Liver (tissue), 9 donors: ENCODE results near the gene TFB2M. TPM values are rescaled to one million over a fixed set of nuclear protein-coding genes. Genes with fewer than 3 reads are reported as not detected.

Source experiments
- DNase-seq: peaks from one replicate; pipeline ENCODE4 v3.0.0-alpha.2; 2017; ENCODE audit warnings: low spot score
- H3K27ac ChIP-seq, 2 donors: one replicate each; pipeline ENCODE4 v1.7.0; 2013; ENCODE audit warnings: inconsistent platforms in 2 of 2, low read length in 2 of 2, control low read depth in 1 of 2, low read depth in 1 of 2, mild to moderate bottlenecking in 1 of 2
- H3K27me3 ChIP-seq, 4 donors: one replicate each; pipeline versions ENCODE4 v1.6.1 to v1.7.0; 2013; ENCODE audit warnings: low read length in 3 of 4, inconsistent platforms in 1 of 4, mild to moderate bottlenecking in 1 of 4, moderate library complexity in 1 of 4; ENCODE audit not compliant: control insufficient read depth in 4 of 4, insufficient read depth in 4 of 4
- H3K36me3 ChIP-seq, 4 donors: one replicate each; pipeline versions ENCODE4 v1.6.1 to v1.7.0; 2013; ENCODE audit warnings: low read length in 3 of 4, mild to moderate bottlenecking in 3 of 4, low read depth in 1 of 4, moderate library complexity in 1 of 4; ENCODE audit not compliant: control insufficient read depth in 4 of 4, insufficient read depth in 3 of 4
- H3K4me1 ChIP-seq, 4 donors: one replicate each; pipeline versions ENCODE4 v1.6.1 to v1.7.0; 2013; ENCODE audit warnings: low read length in 3 of 4, mild to moderate bottlenecking in 3 of 4, moderate library complexity in 1 of 4; ENCODE audit not compliant: control insufficient read depth in 4 of 4, insufficient read depth in 4 of 4
- H3K4me3 ChIP-seq, 3 donors: one replicate each; pipeline versions ENCODE4 v1.6.1 to v1.7.0; 2013; ENCODE audit warnings: low read length in 3 of 3, control low read depth in 1 of 3, low read depth in 1 of 3, mild to moderate bottlenecking in 1 of 3
- H3K9ac ChIP-seq, 2 donors: one replicate each; pipeline ENCODE4 v1.7.0; 2013; ENCODE audit warnings: low read length in 2 of 2, mild to moderate bottlenecking in 2 of 2, moderate library complexity in 2 of 2, control low read depth in 1 of 2, low read depth in 1 of 2
- H3K9me3 ChIP-seq, 4 donors: one replicate each; pipeline versions ENCODE4 v1.6.1 to v1.7.0; 2013; ENCODE audit warnings: low read length in 3 of 4; ENCODE audit not compliant: control insufficient read depth in 4 of 4
- EGR1 ChIP-seq, 2 donors: IDR thresholded peaks; 2 replicates each; pipeline ENCODE4 v1.6.1; 2016 to 2018; ENCODE audit warnings: antibody characterized with exemption in 2 of 2, low read depth in 2 of 2
- FOXA1 ChIP-seq: IDR thresholded peaks from 2 replicates; pipeline ENCODE4 v1.6.1; 2016; ENCODE audit warnings: antibody characterized with exemption
- HNF4A ChIP-seq, 2 donors: conservative IDR thresholded peaks; 2 replicates each; pipeline ENCODE4 v1.6.1; 2016; ENCODE audit warnings: antibody characterized with exemption in 2 of 2, mild to moderate bottlenecking in 2 of 2
- JUND ChIP-seq, 2 donors: IDR thresholded peaks; 2 replicates each; pipeline ENCODE4 v1.6.1; 2016; ENCODE audit warnings: antibody characterized with exemption in 2 of 2
- NR2F2 ChIP-seq: IDR thresholded peaks from 2 replicates; pipeline ENCODE4 v1.6.1; 2016; ENCODE audit warnings: antibody characterized with exemption
- RAD21 ChIP-seq, 2 donors: IDR thresholded peaks; 2 replicates each; pipeline ENCODE4 v1.6.1; 2016; ENCODE audit warnings: antibody characterized with exemption in 2 of 2, mild to moderate bottlenecking in 2 of 2
- RXRA ChIP-seq, 2 donors: IDR thresholded peaks; 2 replicates each; pipeline ENCODE4 v1.6.1; 2017 to 2018; ENCODE audit warnings: antibody characterized with exemption in 2 of 2, mild to moderate bottlenecking in 1 of 2
- SP1 ChIP-seq: IDR thresholded peaks from 2 replicates; pipeline ENCODE4 v1.6.1; 2018; ENCODE audit warnings: antibody characterized with exemption, mild to moderate bottlenecking
- TAF1 ChIP-seq: conservative IDR thresholded peaks from 2 replicates; pipeline ENCODE4 v1.6.1; 2016; ENCODE audit warnings: antibody characterized with exemption, mild to moderate bottlenecking
- YY1 ChIP-seq: IDR thresholded peaks from 2 replicates; pipeline ENCODE4 v1.6.1; 2016; ENCODE audit warnings: antibody characterized with exemption, mild to moderate bottlenecking
- WGBS: extraction: QIAGEN DNeasy Blood & Tissue Kit; methylation state at CpG from one replicate; pipeline ENCODE4 v1.1.7; 2013; 5-methylcytosine and 5-hydroxymethylcytosine counted together
- polyA plus RNA-seq, 2 donors: library from polyadenylated mRNA; stranded (reverse) in 1 of 2; unstranded in 1 of 2; fragments of 200-250 nt in 1 of 2; fragments of >200 nt in 1 of 2; fragmentation: Nextera tagmentation in 1 of 2; extraction: Ambion mirVana in 1 of 2; gene quantifications; one replicate each; pipeline versions ENCODE4 v1.2.1 to v1.2.3, GENCODE V29; 2013 to 2015
- total RNA-seq, 2 donors: library from RNA; depleted of rRNA; stranded (reverse); fragments of >200 nt; gene quantifications; one replicate each; pipeline ENCODE4 v1.2.3, GENCODE V29; 2014
- TF ChIP-seq, protein P1 (sequence below): IDR thresholded peaks from 2 replicates; pipeline ENCODE4 v1.6.1; 2016; ENCODE audit warnings: antibody characterized with exemption, mild to moderate bottlenecking
- TF ChIP-seq, protein P2 (sequence below): IDR thresholded peaks from 2 replicates; pipeline ENCODE4 v1.6.1; 2016; ENCODE audit warnings: antibody characterized with exemption
- donor health status: healthy.
- donor health status: healthy.
- donor health status: healthy.
- donor health status: healthy.
- donor health status: healthy.

The TFB2M gene
- total and polyA plus RNA-seq, 4 donors = 15.0 to 26.4 (median 23.5) TPM

DNA sequence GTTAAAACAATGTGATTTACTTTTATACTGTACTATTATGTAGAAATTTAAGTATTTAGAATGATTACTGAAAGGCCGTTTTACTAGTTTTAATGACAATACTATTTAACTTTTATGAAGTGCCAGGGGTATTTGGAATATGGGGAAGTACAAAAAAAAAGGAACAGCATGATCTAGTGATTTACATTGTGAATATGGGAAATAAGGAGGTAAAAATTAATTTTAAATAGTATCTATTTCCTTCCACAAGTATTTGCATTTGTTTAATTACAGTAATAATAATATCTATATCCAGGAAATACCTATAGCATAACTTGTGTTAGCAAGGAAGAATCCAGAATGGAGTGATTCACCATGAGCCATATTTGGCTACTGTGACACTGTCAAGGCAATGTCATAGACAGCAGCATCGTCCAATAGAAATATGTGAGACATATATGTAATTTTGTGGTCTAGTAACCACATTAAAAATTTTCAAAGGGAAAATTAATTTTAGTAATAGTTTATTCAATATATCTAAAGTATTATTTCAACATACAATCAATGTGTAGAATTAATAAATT is 22.2 kb upstream of the TFB2M start:
- Histone ChIP-seq H3K27ac (no peak overlapping the region), H3K4me3 (no peak overlapping the region), H3K9me3 (no peaks in the 10 kb centered on the region), H3K9ac (peak overlapping the region in 1 of 2 donors; percentile 63), H3K27me3 (no peaks in the 10 kb centered on the region), H3K4me1 (peaks cover 9 to 34% (median 24%) of the 10 kb centered on the region in 4 donors), H3K36me3 (peaks cover 0 to 4% (median 1%) of the 10 kb centered on the region in 4 donors)
- no peak for DNase-seq
- no peak for TF ChIP-seq JUND (IDR thresholded peaks at IDR 0.05)
- TF ChIP-seq, protein P1, sequence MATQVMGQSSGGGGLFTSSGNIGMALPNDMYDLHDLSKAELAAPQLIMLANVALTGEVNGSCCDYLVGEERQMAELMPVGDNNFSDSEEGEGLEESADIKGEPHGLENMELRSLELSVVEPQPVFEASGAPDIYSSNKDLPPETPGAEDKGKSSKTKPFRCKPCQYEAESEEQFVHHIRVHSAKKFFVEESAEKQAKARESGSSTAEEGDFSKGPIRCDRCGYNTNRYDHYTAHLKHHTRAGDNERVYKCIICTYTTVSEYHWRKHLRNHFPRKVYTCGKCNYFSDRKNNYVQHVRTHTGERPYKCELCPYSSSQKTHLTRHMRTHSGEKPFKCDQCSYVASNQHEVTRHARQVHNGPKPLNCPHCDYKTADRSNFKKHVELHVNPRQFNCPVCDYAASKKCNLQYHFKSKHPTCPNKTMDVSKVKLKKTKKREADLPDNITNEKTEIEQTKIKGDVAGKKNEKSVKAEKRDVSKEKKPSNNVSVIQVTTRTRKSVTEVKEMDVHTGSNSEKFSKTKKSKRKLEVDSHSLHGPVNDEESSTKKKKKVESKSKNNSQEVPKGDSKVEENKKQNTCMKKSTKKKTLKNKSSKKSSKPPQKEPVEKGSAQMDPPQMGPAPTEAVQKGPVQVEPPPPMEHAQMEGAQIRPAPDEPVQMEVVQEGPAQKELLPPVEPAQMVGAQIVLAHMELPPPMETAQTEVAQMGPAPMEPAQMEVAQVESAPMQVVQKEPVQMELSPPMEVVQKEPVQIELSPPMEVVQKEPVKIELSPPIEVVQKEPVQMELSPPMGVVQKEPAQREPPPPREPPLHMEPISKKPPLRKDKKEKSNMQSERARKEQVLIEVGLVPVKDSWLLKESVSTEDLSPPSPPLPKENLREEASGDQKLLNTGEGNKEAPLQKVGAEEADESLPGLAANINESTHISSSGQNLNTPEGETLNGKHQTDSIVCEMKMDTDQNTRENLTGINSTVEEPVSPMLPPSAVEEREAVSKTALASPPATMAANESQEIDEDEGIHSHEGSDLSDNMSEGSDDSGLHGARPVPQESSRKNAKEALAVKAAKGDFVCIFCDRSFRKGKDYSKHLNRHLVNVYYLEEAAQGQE = no peak
- TF ChIP-seq RXRA (IDR thresholded peaks at IDR 0.05) = no peak
- WGBS = 75% methylated on average over 2 of the region's 2 CpGs

DNA sequence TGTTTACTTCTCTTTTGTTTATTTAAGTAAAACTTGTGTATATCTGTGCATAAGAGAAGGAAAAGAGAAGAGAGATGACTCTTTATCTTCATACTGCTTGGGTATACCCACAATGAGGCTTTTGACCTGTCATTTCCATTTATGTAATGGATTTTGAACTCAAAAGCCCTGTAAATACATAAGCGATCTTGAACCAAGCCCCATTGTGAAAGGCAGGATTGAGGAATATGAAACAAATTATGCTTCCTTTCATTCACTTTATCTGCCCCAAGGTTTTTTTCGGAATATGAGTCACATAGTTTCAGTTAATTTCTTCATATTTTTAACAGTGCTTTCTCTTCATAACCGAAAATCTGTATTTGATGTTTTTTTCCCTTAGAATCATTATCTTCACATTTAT is 21.5 kb upstream of the TFB2M start:
- H3K36me3 ChIP-seq = peaks cover 0 to 4% (median 1%) of the 10 kb centered on the region in 4 donors
- H3K9ac ChIP-seq = no peak overlapping the region
- WGBS = 47% methylated on average over 3 of the region's 3 CpGs
- no peak for TF ChIP-seq EGR1 (IDR thresholded peaks at IDR 0.05; ENCODE audit: low read depth in 2 of 2)
- no peak for TF ChIP-seq SP1
- TF ChIP-seq, protein P2, sequence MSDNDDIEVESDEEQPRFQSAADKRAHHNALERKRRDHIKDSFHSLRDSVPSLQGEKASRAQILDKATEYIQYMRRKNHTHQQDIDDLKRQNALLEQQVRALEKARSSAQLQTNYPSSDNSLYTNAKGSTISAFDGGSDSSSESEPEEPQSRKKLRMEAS = no peak
- no peak for TF ChIP-seq YY1
- TF ChIP-seq RXRA (IDR thresholded peaks at IDR 0.05) = peak; percentile 16 to 39
- peak; percentile 10 for TF ChIP-seq NR2F2
- TF ChIP-seq, protein P1 = no peak
- TF ChIP-seq HNF4A (conservative IDR thresholded peaks at IDR 0.05) = peak in 1 of 2 donors; percentile 14
- no peak for TF ChIP-seq RAD21 (IDR thresholded peaks at IDR 0.05)
- TF ChIP-seq FOXA1 = no peak
- TF ChIP-seq TAF1 = no peak
- peak in 1 of 2 donors; percentile 39 for TF ChIP-seq JUND (IDR thresholded peaks at IDR 0.05)
- peaks cover 11 to 39% (median 24%) of the 10 kb centered on the region in 4 donors for H3K4me1 ChIP-seq
- no peaks in the 10 kb centered on the region for H3K27me3 ChIP-seq
- no peak overlapping the region for H3K4me3 ChIP-seq
- H3K9me3 ChIP-seq = no peaks in the 10 kb centered on the region
- peak overlapping the region in 1 of 2 donors; percentile 45 for H3K27ac ChIP-seq
- no peak for DNase-seq
